ENCODE results near the gene SCN8A. TPM values are rescaled to one million over a fixed set of nuclear protein-coding genes. Genes with fewer than 3 reads are reported as not detected.

SCN8A gene
- total and polyA plus RNA-seq, 2 donors (not counting 3 experiments of a cell fraction or from before 2014, with no cell fraction given), result 9.4 to 20.4 TPM

GRCh38 chr12:51823875-51824565 lies 233.0 kb downstream of the SCN8A start:
- H3K27ac ChIP-seq (ENCODE audit: insufficient read depth, low read depth, low read length), result no peak overlapping the region
- no peak overlapping the region for H2AFZ ChIP-seq (ENCODE audit: low read depth, low read length)
- no peaks in the 10 kb centered on the region for H3K27me3 ChIP-seq (ENCODE audit: control insufficient read depth in 2 of 2, insufficient read depth in 2 of 2, low read length in 2 of 2)
- intact Hi-C loops (cut with micrococcal nuclease), result loop anchor here (1.0 kb wide), 4 partner anchors 51 to 403 kb away; no protein-coding TSS in a partner anchor
- dilution Hi-C loops (cut with MboI; ENCODE audit: extremely low pct_ligation_motif_present, low sequenced_read_pairs), result no loop called here
- POLR2A ChIA-PET, result no interaction called here
- peak; percentile 99 for FAIRE-seq
- peak; percentile 55 for DNase-seq (ENCODE audit: low read depth, low spot score)
- CTCF ChIA-PET, result interaction anchor here (0.6 to 4.7 kb wide), 53 partner anchors 8 to 479 kb away, joined by 3 to 105 read pairs (median 4); partner anchors contain the start of gene SLC4A8
- no peak overlapping the region for H3K4me2 ChIP-seq (ENCODE audit: insufficient read depth, low read length)
- H3K4me3 ChIP-seq (replicated peaks in 1 of 3; ENCODE audit: insufficient read depth in 1 of 3, low read depth in 1 of 3, low read length in 3 of 3), result no peak overlapping the region
- TF ChIP-seq CTCF (IDR thresholded peaks at IDR 0.05; ENCODE audit: extremely low read depth in 1 of 2, insufficient read depth in 1 of 2, low read depth in 1 of 2, low read length in 2 of 2) (peak; percentile 60 to 68), FOS (IDR thresholded peaks at IDR 0.05; ENCODE audit: borderline replicate concordance, insufficient read depth, low read length) (no peak), MAX (IDR thresholded peaks at IDR 0.05; ENCODE audit: insufficient read depth, insufficient read length) (no peak), EZH2 (IDR thresholded peaks at IDR 0.05; ENCODE audit: borderline replicate concordance, low read depth, low read length, severe bottlenecking) (no peak)
- BruUV-seq (replicated peaks), result no TSS peak
- no peak overlapping the region for H3K9ac ChIP-seq (replicated peaks; ENCODE audit: extremely low read depth, insufficient read depth, low read length)
- no peaks in the 10 kb centered on the region for H3K79me2 ChIP-seq (ENCODE audit: control insufficient read depth, insufficient read depth, low read length)
- H4K20me1 ChIP-seq (replicated peaks; ENCODE audit: control insufficient read depth, extremely low read depth, insufficient read depth, low read length), result no peaks in the 10 kb centered on the region
- H3K9me3 ChIP-seq (replicated peaks; ENCODE audit: control insufficient read depth, insufficient read depth, low read length), result no peaks in the 10 kb centered on the region
- no peaks in the 10 kb centered on the region for H3K36me3 ChIP-seq (ENCODE audit: control insufficient read depth in 2 of 2, extremely low read depth in 1 of 2, insufficient read depth in 2 of 2, low read length in 2 of 2)
- H3K4me1 ChIP-seq (ENCODE audit: control insufficient read depth, extremely low read depth, insufficient read depth, low read length), result peaks cover 3% of the 10 kb centered on the region
- H3K9me1 ChIP-seq (replicated peaks; ENCODE audit: control insufficient read depth, extremely low read depth, insufficient read depth, low read length), result no peaks in the 10 kb centered on the region

All from endothelial cell of umbilical vein (primary cell).